Astrocyte of the hippocampus (primary cell): Measurements from ENCODE around the gene PNMA8A.

Experiments
- DNase-seq: peaks from one replicate; pipeline ENCODE4 v3.0.0; 2011; ENCODE audit warnings: low read depth, low spot score

The PNMA8A gene

DNA sequence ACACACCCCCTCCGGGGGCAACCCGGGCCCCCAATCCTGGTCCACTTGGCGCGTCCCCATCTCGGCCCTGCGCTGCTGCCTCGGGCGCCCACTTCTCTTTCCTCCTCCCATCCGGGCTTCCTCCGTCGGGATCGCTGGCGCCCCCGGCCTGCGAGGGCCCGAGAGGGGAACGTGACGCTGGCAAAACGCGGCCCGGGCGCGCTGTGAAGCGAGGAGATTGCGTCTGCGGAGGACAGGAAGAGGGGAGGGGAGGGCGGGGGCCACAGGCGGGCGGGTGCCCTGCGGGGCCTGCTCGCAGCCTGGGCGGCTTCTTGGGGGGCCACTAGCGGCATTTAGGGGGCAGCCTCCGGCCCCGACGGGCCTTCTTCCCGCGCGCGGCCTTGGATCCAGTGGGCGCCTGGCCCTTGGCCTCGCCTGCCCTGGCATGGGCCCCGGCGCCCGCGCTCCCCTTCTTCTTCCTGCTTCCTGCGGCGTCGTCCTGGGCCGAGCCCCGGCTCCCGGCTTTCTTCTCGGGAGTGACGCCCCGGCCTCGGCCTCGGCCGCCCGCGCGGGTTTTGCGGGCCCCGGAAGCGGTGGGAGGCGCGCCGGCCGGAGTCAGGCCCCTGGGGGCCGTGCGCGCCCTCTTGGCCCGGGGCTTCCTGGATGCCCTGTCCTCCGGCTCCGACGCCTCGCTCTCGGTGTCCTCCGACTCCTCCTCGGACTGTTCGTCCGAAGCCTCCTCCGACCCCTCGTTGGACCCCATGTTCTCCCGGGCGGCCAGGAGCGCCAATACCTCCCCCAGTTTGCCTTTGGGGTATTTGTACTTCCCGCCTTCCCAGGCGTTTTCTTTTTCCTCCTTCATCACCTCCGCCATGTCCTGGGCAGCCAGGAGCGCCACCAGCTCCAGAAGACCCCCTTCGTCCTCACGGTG lies 22.1 kb upstream of the PNMA8A start:
- DNase-seq, result no peak

DNA sequence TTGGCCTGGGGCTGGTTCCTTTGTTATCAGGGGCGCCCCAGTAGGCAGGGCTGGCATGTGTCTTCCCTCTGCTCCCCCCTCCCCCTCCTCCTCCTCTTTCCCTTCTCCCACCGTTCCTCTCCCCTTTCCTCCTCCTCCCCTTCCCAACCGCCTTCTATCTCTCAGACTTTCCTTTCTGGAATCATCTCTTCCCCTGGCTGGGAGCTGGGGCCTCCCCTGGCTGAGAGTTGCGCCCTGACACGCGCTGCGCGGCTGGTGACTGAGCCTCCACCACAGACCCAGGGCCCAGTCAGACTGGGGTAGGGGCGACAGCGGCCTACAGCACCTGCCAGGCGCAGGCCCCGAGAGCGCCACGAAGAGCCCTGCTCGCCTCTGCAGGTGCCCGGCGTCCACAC lies 21.5 kb upstream of the PNMA8A start:
- DNase-seq, result no peak

DNA sequence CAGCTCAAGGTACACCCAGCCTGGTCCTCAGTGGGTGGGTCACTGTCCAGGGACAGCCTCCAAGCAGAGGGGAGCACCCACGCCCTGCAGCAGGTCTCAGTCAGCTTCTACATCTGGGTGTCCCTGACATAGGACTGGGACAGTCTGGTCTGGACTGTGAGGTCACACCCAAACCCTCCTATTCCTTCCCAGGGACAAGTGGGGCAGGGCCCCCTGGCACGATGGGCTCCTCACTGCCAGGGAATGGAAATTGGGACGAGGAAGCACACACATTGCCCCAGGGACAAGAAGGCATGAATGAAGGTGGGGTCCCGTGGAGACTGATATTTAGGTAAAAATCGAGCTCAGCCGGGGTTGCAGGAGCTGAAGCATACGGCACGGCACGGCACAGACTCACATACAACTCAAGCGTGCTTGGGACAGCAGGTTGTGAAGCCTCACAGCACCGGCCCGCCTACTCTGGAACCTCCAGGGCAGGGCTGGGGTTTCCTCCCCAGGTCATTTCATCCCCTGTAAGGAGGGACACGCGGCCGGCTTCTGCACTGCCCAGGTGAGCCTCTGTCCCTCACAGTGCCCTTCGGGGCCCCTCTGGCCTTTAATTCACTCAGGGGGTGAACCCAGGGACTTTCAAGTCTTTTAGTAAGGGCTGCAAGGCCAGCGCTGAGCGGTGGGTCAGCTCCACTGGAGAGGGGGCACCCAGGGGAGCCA lies 20.8 kb upstream of the PNMA8A start:
- no peak for DNase-seq

DNA sequence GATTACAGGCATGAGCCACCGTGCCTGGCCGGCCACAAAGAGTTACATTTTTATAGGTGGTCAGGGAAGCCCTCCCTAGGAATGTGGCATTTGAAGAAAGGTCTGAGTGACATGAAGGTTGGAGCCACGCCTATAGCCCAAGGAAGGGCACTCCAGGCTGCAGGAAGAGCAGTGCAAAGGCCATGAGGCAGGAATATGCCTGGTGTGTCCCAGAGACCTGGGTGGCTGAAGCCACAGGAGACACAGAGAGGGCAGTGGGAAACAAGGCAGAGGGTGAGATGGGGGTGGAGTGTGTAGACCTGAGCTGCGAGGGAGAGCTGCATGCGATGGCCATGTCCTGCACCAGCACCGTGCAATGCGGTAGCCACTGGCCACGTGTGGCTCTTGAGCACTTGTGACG lies 19.4 kb upstream of the PNMA8A start:
- no peak for DNase-seq

DNA sequence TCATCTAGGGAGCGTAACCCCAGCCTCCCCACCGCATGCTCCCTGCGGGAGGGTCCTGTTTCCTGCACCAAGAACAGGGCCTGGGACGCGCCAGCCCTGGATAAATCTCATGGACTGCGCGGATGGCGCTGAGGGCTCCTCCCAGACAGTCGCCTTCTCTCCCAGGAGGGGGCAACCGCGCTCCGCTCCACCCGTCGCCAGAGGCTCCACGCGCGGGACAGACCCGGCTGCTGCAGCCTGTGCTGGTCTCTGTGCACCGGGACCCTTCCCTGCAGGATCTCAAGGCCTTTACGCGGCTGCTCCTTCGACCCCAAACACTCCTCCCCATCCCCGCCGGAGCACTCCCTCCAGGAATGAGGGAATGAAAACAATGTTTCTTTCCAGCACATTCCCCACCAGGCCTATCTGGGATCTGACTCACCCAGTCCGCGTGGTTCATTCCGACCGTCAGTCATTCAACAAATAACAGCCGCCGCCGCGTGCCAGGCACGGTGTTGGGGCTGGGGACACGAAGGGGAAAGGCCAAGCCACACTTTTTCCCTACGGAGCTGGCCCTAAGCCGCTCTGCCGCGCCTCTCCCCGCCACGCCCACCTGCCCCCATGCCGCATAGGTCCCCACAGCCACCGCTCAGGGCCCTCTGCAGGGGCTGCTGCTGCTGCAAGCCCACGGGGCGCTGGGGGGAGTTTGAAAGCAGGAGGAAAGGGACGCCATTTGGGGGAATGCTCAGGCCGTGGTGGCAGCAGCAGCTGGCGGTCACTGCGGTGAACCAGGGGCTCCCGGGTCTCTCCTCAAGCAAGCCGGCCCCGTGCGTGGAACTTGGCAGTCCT lies 18.3 kb upstream of the PNMA8A start:
- DNase-seq, result peak; percentile 85

DNA sequence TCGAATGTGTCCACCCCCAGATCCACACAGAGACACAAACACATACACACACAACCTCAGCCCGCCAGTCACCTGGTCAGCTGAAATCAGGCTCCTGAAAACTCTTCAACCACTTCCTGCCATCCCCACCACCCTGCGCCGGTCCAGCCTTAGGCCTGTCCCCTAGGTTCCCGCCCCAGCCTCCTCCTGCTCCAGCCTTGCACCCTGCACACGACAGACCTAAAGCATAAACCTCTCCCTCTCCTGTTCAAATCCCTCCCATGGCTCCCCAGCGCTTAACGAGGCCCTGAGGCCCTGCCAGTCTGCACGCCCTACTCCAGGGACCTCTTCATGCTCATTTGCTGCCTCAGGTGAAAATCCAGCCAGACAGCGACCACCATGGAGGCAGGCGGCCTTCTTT lies 17.2 kb upstream of the PNMA8A start:
- no peak for DNase-seq

DNA sequence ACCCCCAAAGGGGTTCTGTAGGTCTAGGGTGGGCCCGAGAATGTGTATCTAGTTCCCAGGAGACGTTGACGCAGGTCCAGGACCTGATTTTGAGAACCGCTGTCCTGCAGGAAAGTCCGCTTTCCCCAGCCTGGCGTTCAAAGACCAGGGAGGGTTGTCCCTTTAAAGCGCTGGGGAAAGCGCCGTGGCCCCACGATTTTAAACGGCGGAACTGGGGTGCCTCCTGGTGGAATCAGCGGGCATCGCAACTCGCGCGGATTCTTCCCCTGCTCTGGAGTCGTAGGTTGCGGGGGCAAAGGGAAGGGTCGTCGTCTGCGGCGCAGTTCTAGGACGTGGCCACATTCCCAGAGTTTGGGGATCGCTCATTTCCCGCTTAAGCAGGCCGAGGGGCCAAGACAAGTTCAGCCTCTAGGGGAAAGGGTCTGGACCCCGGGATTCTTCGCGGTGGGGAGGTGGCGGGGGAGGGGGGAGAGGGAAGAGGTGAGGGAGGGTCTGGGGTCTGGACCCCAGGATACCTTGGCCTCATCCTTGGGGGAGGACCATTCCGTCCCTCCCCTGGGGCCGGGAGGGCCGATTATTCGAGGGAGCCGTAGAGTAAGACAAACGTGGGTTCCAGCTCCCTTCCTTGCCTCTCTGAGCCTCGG lies 16.6 kb upstream of the PNMA8A start:
- peak; percentile 89 for DNase-seq

DNA sequence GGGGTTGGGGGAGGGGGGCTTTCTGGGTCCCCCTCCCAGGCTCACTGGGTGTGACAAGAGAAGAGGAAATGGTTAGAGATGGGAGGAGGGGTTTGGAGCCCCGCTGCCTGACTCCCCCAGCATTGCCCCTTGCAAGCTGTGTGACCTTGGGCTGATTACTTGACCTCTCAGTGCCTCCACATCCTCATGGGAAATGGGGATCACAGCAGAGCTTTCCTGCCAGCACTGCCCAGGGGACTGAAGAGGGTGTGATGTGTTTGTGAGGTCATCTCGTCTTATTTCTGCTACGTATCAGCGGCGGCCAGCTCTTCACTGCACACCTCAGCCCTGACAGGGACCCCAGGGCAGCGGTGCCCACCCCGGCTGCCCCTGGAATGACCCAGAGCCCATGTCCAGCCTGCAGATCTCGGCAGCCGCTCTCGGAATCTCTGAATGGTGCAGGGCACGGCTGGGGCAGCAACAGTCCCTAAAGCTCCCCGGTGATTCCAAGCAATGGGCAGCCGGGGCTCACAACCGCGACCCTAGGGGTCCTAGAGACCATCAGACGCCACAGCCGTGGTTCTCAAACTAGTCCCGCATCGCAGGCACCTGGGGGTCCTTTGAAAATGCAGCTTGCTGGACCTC lies 15.9 kb upstream of the PNMA8A start:
- DNase-seq, result no peak

DNA sequence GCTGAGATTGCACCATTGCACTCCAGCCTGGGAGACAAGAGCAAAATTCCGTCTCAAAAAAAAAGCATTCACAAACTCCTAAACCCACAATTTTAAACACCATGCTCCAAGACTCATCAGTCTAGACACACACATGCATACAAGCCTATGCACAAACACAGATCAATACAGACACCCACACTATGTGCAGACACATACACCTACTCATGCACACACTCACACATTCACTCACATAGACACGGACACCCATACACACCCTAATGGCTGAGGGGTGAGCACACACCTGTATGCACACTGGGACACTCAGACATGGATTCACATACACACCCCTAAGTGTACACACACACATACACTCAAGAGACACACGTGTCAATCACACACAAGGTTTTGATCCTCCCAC lies 15.0 kb upstream of the PNMA8A start:
- no peak for DNase-seq

DNA sequence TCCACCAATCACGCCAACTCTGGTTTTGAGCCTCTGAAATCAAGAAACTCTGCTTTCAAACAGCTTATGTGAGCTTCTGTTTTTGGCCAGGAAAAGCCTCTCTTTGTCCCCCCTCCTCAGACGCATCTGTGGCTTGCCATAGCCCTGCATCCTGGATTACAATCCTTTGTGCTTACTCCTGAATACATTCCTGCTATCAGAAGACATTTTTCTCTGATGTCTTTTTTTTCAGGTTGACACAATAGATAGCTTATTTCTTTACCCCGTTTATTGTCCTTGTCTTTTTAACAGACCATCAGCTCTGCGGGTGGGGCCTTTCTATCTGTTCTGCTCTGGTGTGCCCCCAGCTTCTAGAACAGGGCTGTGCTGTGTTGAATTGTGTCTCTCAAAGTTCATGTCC lies 13.3 kb upstream of the PNMA8A start:
- no peak for DNase-seq

DNA sequence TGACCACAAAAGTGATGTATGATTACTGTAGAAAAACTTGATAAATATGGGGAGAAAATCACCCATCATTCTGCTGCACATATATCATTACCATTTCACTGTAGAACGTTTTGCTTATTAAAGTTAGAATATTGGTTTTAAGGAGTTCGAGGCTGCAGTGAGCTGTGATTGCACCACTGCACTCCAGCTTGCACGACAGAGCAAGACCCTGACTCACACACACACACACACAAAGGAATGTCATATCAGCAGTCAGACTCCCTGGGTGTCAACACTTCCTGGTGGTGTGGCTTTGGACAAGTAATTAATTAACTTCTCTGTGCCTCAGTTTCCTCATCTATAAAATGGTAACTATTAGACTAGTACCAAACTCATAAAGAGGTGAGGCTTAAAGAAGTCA lies 11.3 kb upstream of the PNMA8A start:
- DNase-seq, result no peak

DNA sequence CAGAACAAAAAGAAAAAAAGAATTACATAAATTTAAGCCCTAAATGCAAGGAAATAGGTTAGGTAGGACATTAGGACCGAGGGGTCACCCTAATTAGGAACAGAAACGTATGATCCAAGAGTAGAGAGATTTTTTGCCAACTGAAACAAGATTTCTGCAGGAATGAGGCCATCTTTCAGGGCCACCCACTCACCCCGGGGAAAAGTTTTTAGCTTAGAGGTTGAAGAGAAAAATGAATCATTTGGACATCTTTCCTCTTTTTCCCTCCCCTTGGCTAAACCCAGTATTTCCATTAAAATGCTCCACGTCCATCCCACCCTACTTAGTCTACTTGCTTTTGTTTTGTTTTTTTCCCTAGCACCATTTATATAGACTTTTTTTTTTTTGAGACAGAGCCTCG lies 10.6 kb upstream of the PNMA8A start:
- DNase-seq, result no peak

DNA sequence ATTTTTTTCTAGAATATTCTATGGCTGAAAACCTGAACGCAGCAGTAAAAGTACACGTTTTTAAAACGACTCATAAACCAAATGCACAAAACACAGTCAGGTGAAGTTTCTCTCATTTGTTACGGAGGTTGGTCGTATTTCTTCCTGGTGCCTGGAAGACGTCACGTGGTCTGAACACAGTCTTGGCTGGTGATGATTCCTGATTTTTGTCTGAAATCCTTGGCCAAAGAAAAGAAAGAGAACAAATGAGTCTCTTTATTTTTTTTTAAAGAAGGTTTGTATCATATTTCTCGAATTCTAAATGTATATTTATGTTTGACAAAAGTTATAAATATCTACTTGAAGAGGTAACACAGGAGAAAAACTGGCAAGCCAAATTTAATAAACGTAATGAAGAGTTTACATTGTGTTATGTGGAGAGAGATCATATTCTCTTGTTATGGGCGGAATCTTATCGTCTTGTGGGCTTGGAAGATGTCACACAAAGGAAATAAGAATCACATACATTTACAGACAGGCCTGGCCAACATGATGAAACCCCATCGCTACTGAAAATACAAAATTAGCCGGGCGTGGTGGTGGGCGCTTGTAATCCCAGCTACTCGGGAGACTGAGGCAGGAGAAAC lies 10.0 kb upstream of the PNMA8A start:
- DNase-seq, result no peak

DNA sequence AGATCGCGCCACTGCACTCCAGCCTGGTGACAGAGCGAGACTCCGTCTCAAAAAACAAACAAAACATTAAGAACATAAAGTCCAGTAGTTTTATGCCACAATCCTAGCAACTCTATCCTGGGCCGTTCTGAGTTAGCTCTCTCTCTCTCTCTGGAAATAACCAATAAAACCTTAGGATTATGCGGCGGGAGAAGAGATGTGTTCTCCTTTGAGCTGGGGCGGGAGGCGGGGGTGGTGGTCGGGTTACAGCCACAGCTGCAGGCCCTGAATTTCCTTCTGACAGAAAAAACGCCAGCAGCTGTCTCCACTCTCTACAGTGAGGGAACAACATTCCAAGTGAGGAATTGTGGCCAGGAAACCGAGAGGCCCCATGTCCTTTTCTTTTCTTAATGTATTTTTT lies 9.1 kb upstream of the PNMA8A start:
- peak; percentile 62 for DNase-seq

DNA sequence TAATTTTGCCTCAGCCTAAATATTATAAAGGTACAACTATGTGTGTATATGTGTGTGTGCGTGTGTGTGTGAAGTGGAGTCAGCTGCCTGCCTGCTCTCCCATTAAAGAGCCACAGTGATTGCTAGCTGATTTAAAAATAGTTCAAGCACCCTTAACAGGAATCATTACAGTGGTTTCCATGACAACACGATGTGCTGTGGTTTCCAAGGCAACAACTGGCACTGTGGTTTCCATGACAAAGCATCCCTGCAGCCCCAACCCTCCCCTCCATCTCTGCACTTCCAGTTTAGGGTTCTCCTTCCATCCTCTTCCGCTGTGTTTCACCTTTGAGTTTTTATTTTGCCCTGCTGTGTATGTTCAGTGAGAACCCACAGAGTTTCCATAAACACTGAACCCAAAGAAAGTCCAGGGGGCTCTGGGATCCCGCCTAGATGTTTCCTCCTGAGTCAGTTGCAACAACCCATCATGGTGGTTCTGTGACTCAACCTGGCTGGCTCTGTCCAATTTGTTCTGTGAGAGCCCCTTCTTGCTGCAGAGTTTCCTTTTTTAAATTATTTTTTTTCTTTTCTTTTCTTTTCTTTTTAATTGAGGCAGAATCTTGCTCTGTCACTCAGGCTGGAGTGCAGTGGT lies 7.1 kb upstream of the PNMA8A start:
- DNase-seq, result peak; percentile 70

DNA sequence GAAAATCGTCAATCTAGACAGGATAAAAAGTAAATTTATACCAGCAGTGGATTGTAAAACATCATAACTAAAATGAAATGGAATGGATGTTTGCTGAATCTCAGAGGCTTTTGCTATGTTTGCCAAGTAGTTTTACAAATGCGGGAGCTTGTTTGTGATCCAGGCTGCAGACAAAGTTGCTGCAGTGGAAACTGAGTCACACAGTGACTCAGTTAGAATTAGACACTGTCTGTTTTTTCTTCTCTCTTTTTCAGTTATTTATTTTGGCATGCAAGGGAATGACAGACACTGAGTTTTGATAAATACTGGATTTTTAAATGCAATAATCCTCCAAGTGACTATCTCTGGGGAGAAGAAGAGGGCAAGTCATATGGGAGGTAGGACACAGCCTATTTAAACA lies 4.6 kb upstream of the PNMA8A start:
- DNase-seq, result no peak

DNA sequence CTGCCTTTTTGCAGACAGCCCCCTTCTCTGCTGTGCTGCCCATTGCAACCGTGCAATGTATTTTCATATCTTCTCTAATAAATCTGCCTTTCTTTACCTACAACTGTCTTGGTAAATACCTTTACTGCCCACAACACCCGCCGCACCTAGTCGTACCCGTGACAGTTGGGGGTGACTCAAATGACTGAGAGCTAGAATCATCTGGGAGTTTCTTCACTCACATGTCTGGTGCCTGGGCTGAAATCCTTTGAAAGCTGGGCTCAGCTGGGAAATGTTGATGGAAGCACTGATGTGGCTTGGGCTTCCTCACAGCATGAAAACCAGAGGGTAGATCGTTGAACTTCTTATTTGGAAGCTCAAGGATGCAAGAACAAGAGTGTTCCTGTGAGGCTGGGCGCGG lies 2.8 kb upstream of the PNMA8A start:
- no peak for DNase-seq

DNA sequence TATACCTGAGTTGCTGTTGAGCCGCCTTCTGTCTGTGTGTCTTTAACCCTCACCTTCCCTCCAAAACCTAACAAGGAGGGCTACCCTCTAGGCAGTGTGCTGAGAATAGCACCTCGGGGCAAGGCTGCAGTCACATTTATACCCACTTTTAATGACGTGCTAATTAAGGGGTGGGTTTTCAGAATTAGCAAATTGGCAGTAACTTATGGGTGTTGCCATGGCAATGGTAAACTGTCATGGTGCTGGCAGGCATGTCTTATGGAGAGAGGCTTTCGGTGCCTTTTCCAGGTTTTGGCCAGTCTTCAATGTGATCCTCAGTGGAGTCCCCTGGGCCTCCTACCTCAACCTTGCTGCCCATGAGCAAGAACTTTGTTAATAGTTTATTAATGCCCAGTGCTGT lies 1.2 kb upstream of the PNMA8A start:
- no peak for DNase-seq

DNA sequence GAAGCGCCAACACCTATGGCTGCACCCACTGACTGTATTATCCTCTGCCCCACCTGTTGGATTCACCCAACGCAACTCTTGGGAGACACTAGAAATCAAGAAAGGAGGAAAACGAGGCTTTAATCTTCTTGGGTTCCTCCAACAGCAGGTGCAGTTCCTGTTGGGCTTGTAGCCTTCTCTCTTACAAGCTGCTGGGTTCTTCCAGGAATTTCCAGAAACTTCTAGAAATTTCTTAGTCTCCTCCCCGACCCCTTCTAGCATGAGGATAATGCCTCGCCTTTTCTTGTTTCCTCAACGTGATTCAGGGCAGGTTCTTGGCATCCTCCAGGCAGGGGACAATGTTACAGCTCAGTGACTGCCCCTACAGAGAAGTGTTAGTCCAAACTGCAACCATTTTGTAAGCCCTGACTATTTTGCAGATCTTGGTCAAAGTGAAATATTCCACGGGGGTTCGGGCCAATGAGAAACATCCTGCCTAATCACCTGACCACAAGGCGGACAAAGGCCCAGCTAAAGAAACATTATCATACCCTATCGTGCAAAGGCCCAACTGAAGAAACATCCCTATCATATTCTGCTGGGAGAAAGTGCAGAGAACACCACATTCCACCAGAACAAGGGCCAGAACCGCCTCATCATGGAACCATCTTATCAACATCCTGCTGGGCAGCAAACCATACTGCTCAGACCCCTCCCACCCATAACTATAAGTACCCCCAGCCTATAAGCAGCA lies 614 bp upstream of the PNMA8A start:
- no peak for DNase-seq

DNA sequence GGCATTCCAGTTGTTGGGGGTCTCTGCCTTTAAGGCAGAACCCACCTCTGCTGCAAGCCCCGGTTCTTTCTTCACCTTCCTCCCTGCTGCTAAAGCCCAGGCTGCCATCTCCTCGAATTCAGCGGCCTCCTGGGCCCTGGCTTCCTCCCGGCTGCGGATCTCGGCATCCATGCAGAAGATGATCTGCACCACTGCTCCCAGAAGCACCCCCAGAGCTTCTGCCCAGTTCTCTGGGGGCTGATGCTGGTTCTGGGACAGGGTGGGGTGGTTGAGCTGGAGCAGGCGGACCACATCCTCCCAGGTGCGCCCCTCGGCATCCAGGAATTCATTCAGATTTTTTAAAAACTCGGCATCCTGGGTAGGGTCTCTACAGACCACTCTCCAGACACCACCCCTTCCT lies 987 bp downstream of the PNMA8A start:
- no peak for DNase-seq
